Esophagus squamous epithelium (tissue), 4 donors: Measurements from ENCODE around the gene CDH9.

Experiments used
- POLR2A ChIP-seq, 4 donors: fragments of 450-650 bp; IDR thresholded peaks; one replicate each; pipeline ENCODE4 v1.6.1; 2017; ENCODE audit warnings: antibody characterized with exemption in 4 of 4, mild to moderate bottlenecking in 4 of 4, moderate library complexity in 3 of 4
- TF ChIP-seq, protein P1 (sequence below), 6 experiments: fragments of 450-650 bp in 4 of 6; fragments of 200-600 bp in 2 of 6; sonication (generic) in 2 of 6; IDR thresholded peaks; one replicate each; pipeline ENCODE4 v1.5.1; 2016 to 2019; ENCODE audit warnings: antibody characterized with exemption in 6 of 6, mild to moderate bottlenecking in 4 of 6, moderate library complexity in 4 of 6

DNA sequence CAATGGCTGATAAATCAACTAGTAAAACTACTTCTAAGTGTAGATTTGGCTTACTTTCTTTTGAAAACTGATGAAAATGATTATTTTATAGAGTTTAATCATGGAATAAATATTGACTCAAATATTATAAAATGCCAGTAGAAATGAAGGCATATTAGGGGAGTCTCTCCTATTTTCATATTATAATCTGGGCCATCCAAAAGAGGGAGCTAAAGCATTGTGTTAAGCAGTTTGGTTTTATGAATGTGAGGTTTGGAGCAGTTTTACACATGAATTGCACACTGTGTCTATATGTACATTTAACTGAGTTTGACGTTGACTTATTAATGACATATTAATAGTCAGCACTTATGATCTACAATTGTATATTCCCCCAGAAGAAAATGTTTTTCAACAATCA, 17.4 kb downstream of the CDH9 start:
- TF ChIP-seq POLR2A (IDR thresholded peaks at IDR 0.05), result no peak
- TF ChIP-seq, protein P1, sequence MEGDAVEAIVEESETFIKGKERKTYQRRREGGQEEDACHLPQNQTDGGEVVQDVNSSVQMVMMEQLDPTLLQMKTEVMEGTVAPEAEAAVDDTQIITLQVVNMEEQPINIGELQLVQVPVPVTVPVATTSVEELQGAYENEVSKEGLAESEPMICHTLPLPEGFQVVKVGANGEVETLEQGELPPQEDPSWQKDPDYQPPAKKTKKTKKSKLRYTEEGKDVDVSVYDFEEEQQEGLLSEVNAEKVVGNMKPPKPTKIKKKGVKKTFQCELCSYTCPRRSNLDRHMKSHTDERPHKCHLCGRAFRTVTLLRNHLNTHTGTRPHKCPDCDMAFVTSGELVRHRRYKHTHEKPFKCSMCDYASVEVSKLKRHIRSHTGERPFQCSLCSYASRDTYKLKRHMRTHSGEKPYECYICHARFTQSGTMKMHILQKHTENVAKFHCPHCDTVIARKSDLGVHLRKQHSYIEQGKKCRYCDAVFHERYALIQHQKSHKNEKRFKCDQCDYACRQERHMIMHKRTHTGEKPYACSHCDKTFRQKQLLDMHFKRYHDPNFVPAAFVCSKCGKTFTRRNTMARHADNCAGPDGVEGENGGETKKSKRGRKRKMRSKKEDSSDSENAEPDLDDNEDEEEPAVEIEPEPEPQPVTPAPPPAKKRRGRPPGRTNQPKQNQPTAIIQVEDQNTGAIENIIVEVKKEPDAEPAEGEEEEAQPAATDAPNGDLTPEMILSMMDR (IDR thresholded peaks at IDR 0.05), result no peak
